Right lobe of liver (tissue), 4 donors: ENCODE results near the gene EPHA1.

Experiments used
- CTCF ChIP-seq, 4 donors: fragments of 200-600 bp in 3 of 4; fragments of 450-650 bp in 1 of 4; IDR thresholded peaks; one replicate each; pipeline versions ENCODE4 v1.5.1 to v1.8.0; 2016 to 2022; ENCODE audit warnings: antibody characterized with exemption in 4 of 4, mild to moderate bottlenecking in 2 of 4
- POLR2A ChIP-seq: fragments of 450-650 bp; IDR thresholded peaks from one replicate; pipeline ENCODE4 v1.6.1; 2017; ENCODE audit warnings: antibody characterized with exemption, mild to moderate bottlenecking
- donor health status: DM: no; HTN: no; CAD: no.
- donor health status: DM: no; HTN: no; CAD: no.
- donor health status: DM: no; HTN: yes; CAD: no.

GRCh38 chr7:143418681-143419458, 10.2 kb upstream of the EPHA1 start:
- TF ChIP-seq CTCF (IDR thresholded peaks at IDR 0.05) (no peak), POLR2A (no peak)
